Measurements from ENCODE around the gene PRPSAP2. TPM values are rescaled to one million over a fixed set of nuclear protein-coding genes. Genes with fewer than 3 reads are reported as not detected.

Gene PRPSAP2
- total and polyA plus RNA-seq, 2 of the 4 experiments (the other 2 are of a cell fraction) = 22.9 to 28.1 TPM

DNA sequence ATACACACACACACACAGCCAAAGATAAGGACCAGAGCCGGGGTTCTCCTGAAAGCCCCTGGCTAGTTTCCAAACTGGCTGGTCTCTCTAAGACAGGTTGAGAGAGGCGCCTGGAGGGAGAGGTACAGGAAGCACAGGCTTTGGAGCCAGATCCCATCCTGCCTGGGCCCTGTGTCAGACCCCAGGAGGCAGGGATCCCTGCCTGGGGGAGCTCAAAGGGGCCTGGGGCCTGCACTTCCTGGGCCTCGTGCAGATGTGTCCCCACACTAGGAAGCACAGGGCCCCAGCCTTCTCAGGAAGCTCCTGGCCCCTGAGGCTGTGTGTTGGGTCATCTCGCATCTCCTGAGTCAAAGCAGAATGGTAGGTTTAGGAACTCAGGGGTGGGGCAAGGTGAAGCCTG is 110.0 kb downstream of the PRPSAP2 start:
- Histone ChIP-seq H2BK5ac (ENCODE audit: low read depth, low read length, poor library complexity, severe bottlenecking) (no peak overlapping the region), H2BK120ac (ENCODE audit: low read depth, low read length) (no peak overlapping the region), H3K56ac (ENCODE audit: extremely low read depth, insufficient read depth, low read length) (no peak overlapping the region), H3K27me3 (ENCODE audit: control insufficient read depth, insufficient read depth, low read length) (no peaks in the 10 kb centered on the region), H2BK20ac (ENCODE audit: low read depth, low read length) (no peak overlapping the region), H3K4ac (ENCODE audit: low read depth, low read length) (no peak overlapping the region), H4K91ac (ENCODE audit: insufficient read depth, low read depth, low read length) (no peak overlapping the region), H3K79me1 (ENCODE audit: low read depth in 1 of 2, low read length in 2 of 2) (peaks cover 4 to 8% of the 10 kb centered on the region in 2 experiments; a peak in 3 of 4 replicates), H4K20me1 (ENCODE audit: insufficient read depth, low read length) (no peaks in the 10 kb centered on the region), H2AK5ac (ENCODE audit: low read depth, low read length) (no peak overlapping the region), H3K4me2 (ENCODE audit: low read depth, low read length) (no peak overlapping the region), H3K23ac (ENCODE audit: low read depth, low read length) (no peak overlapping the region), H2BK15ac (ENCODE audit: low read depth, low read length) (no peak overlapping the region), H3K4me1 (ENCODE audit: control insufficient read depth, insufficient read depth, low read length) (peaks cover 16% of the 10 kb centered on the region), H3K18ac (ENCODE audit: low read depth, low read length) (no peak overlapping the region), H3K9me3 (ENCODE audit: control insufficient read depth, insufficient read depth, low read length) (no peaks in the 10 kb centered on the region), H2AK9ac (replicated peaks; ENCODE audit: low read depth, low read length, poor library complexity) (peak overlapping the region; percentile 52), H3K36me3 (ENCODE audit: control insufficient read depth, insufficient read depth, low read length) (peaks cover 21% of the 10 kb centered on the region), H3K27ac (ENCODE audit: insufficient read depth, low read length) (no peak overlapping the region), H4K8ac (ENCODE audit: low read depth in 2 of 2, low read length in 2 of 2) (no peak overlapping the region), H3K14ac (replicated peaks; ENCODE audit: low read depth, low read length) (no peak overlapping the region), H4K5ac (ENCODE audit: low read depth, low read length) (no peak overlapping the region), H2AFZ (replicated peaks; ENCODE audit: low read length, poor library complexity) (no peak overlapping the region), H3K9me1 (ENCODE audit: insufficient read depth, low read length) (peaks cover 4% of the 10 kb centered on the region; the same call in 1 of the 2 replicates), H3K4me3 (ENCODE audit: insufficient read depth, low read depth, low read length) (no peak overlapping the region), H3K9ac (ENCODE audit: low read depth, low read length) (no peak overlapping the region)
- ATAC-seq (ENCODE audit: low read depth) (no peak), DNase-seq (no peak)
- in situ Hi-C loops (cut with MboI; ENCODE audit: low sequenced_read_pairs) = no loop called here
- intact Hi-C loops (cut with micrococcal nuclease) = no loop called here
- BruUV-seq (replicated peaks) = no TSS peak
- TF ChIP-seq BHLHE40 (IDR thresholded peaks at IDR 0.05; ENCODE audit: low read depth, low read length) = no peak
- TF ChIP-seq CEBPB (IDR thresholded peaks at IDR 0.05; ENCODE audit: low read depth, low read length) = no peak
- no peak for TF ChIP-seq FOS (IDR thresholded peaks at IDR 0.05; ENCODE audit: low read depth, low read length)
- no peak for TF ChIP-seq RCOR1 (IDR thresholded peaks at IDR 0.05; ENCODE audit: insufficient replicate concordance, low read length)
- no peak for TF ChIP-seq POLR2A (IDR thresholded peaks at IDR 0.05; ENCODE audit: low read depth, low read length)
- no peak for TF ChIP-seq CHD1 (IDR thresholded peaks at IDR 0.05; ENCODE audit: low read depth, low read length)
- TF ChIP-seq, protein P1, sequence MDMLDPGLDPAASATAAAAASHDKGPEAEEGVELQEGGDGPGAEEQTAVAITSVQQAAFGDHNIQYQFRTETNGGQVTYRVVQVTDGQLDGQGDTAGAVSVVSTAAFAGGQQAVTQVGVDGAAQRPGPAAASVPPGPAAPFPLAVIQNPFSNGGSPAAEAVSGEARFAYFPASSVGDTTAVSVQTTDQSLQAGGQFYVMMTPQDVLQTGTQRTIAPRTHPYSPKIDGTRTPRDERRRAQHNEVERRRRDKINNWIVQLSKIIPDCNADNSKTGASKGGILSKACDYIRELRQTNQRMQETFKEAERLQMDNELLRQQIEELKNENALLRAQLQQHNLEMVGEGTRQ (IDR thresholded peaks at IDR 0.05; ENCODE audit: low read depth, low read length) = no peak
- no peak for TF ChIP-seq SMC3 (IDR thresholded peaks at IDR 0.05; ENCODE audit: low read depth, low read length)
- TF ChIP-seq NFE2L2 (IDR thresholded peaks at IDR 0.05; ENCODE audit: low read depth, low read length) = no peak
- no peak for TF ChIP-seq MAZ (IDR thresholded peaks at IDR 0.05; ENCODE audit: borderline replicate concordance, low read depth, low read length)
- no peak for TF ChIP-seq ELK1 (IDR thresholded peaks at IDR 0.05; ENCODE audit: borderline replicate concordance, low read depth, low read length)
- TF ChIP-seq, protein P2, sequence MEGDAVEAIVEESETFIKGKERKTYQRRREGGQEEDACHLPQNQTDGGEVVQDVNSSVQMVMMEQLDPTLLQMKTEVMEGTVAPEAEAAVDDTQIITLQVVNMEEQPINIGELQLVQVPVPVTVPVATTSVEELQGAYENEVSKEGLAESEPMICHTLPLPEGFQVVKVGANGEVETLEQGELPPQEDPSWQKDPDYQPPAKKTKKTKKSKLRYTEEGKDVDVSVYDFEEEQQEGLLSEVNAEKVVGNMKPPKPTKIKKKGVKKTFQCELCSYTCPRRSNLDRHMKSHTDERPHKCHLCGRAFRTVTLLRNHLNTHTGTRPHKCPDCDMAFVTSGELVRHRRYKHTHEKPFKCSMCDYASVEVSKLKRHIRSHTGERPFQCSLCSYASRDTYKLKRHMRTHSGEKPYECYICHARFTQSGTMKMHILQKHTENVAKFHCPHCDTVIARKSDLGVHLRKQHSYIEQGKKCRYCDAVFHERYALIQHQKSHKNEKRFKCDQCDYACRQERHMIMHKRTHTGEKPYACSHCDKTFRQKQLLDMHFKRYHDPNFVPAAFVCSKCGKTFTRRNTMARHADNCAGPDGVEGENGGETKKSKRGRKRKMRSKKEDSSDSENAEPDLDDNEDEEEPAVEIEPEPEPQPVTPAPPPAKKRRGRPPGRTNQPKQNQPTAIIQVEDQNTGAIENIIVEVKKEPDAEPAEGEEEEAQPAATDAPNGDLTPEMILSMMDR (conservative IDR thresholded peaks at IDR 0.05; ENCODE audit: low read depth, low read length) = no peak
- ChIA-PET CTCF (no interaction called here), POLR2A (ENCODE audit: unreplicated experiment) (no interaction called here)
- dilution Hi-C loops (cut with HindIII; ENCODE audit: low sequenced_read_pairs, unreplicated experiment) = no loop called here
- WGBS, 2 experiments (ENCODE audit: extremely low coverage in 2 of 2, insufficient read length in 1 of 2) = 60% methylated on average over 1 of the region's 4 CpGs; no CpG with 5 or more reads in 1 of the 2 experiments
